ENCODE results near the gene ZNF385C. TPM values are rescaled to one million over a fixed set of nuclear protein-coding genes. Genes with fewer than 3 reads are reported as not detected.

The ZNF385C gene
- total and polyA plus RNA-seq, 2 donors (not counting 1 experiment from before 2014, with no cell fraction given), result 0.33 to 1.1 TPM

GRCh38 chr17:42117397-42118125 is 19.3 kb upstream of the ZNF385C start:
- Histone ChIP-seq H3K27ac (ENCODE audit: low read length in 2 of 2) (no peak overlapping the region), H3K4me2 (replicated peaks; ENCODE audit: low read depth, low read length, poor library complexity, severe bottlenecking) (no peak overlapping the region), H3K9me3 (ENCODE audit: control extremely low read depth in 1 of 3, control insufficient read depth in 2 of 3, insufficient read depth in 1 of 3, low read length in 2 of 3) (no peaks in the 10 kb centered on the region), H3K4me3 (ENCODE audit: control extremely low read depth in 1 of 5, extremely low read depth in 1 of 5, insufficient read depth in 1 of 5, low read depth in 2 of 5, low read length in 4 of 5) (no peak overlapping the region), H3K36me3 (replicated peaks in 1 of 2; ENCODE audit: control extremely low read depth in 1 of 2, control insufficient read depth in 1 of 2, extremely low read depth in 1 of 2, insufficient read depth in 2 of 2, low read length in 1 of 2) (peaks cover 0 to 30% of the 10 kb centered on the region in 2 experiments), H3K27me3 (replicated peaks in 1 of 4; ENCODE audit: control extremely low read depth in 1 of 4, control insufficient read depth in 3 of 4, insufficient read depth in 4 of 4, low read length in 3 of 4) (no peaks in the 10 kb centered on the region), H3K4me1 (ENCODE audit: control insufficient read depth in 2 of 2, insufficient read depth in 2 of 2, low read length in 2 of 2) (peaks cover 33 to 52% of the 10 kb centered on the region in 2 donors), H3K79me2 (ENCODE audit: control insufficient read depth, insufficient read depth, low read length) (peaks cover 8% of the 10 kb centered on the region), H2AFZ (ENCODE audit: insufficient read depth, low read depth, low read length, poor library complexity, severe bottlenecking) (no peak overlapping the region), H4K20me1 (ENCODE audit: control insufficient read depth, insufficient read depth, low read length, poor library complexity, severe bottlenecking) (no peaks in the 10 kb centered on the region), H3K9ac (ENCODE audit: low read length) (no peak overlapping the region)
- DNase-seq (no peak), ATAC-seq (ENCODE audit: low read depth) (no peak)
- ChIA-PET CTCF (interaction anchor here (0.9 to 7.0 kb wide), 16 partner anchors 10 to 155 kb away, joined by 3 to 104 read pairs (median 5); partner anchors contain the start of genes CNP, DNAJC7, GHDC and KCNH4), POLR2A (interaction anchor here (2.4 kb wide), 1 partner anchor 92 kb away, joined by 11 read pairs; no protein-coding TSS in a partner anchor)
- Mint-ChIP-seq H3K4me3 (no peak overlapping the region), H3K27me3 (no peaks in the 10 kb centered on the region), H3K9me3 (ENCODE audit: insufficient read depth) (no peaks in the 10 kb centered on the region), H3K4me1 (peaks cover 49% of the 10 kb centered on the region), H3K27ac (no peak overlapping the region)
- no peak for TF ChIP-seq EZH2 (IDR thresholded peaks at IDR 0.05; ENCODE audit: borderline replicate concordance, insufficient read depth, low read depth, low read length, poor library complexity, severe bottlenecking)
- TF ChIP-seq CTCF (IDR thresholded peaks at IDR 0.05), result no peak
- intact Hi-C loops (cut with micrococcal nuclease), result loop anchor here (10.0 kb wide), 1 partner anchor 267 kb away; the partner anchor contains the start of gene STAT3
- 97% methylated on average over 30 of the region's 30 CpGs for WGBS (ENCODE audit: insufficient coverage)

Data from B cell (primary cell).